Endothelial cell of umbilical vein (primary cell): ENCODE results near the gene WHRN. TPM values are rescaled to one million over a fixed set of nuclear protein-coding genes. Genes with fewer than 3 reads are reported as not detected.

Source experiments
- BruUV-seq: library from RNA; stranded (reverse); fragments of 400-500 nt; replicated peaks from 2 replicates; lab custom pipeline; 2021; lab: Mats Ljungman, UMichigan
- CTCF ChIA-PET: fragments of 300-600, 350-600 bp; sonication (Branson Sonifier 250); formaldehyde crosslinking; loops from one replicate; lab custom pipeline; 2021; ENCODE audit warnings: antibody characterized with exemption, inconsistent platforms; lab: Charles Lee
- POLR2A ChIA-PET: fragments of 300-600, 350-600 bp; sonication (Branson Sonifier 250); formaldehyde crosslinking; loops from one replicate; lab custom pipeline; 2021; ENCODE audit warnings: antibody characterized with exemption, inconsistent platforms; lab: Charles Lee
- DNase-seq: peaks from one replicate; pipeline ENCODE4 v3.0.0-alpha.2; 2011; ENCODE audit warnings: low read depth, low spot score
- FAIRE-seq: peaks from 2 replicates; lab custom pipeline; 2011; peaks lifted over from hg19 to GRCh38; lab: Jason Lieb, UNC
- H2AFZ ChIP-seq: 2 replicates; pipeline ENCODE4 v1.6.0; 2012; ENCODE audit warnings: low read depth, low read length, control low read depth, inconsistent platforms
- H3K27ac ChIP-seq: 2 replicates; pipeline ENCODE4 v1.5.1; 2011; ENCODE audit warnings: low read depth, mild to moderate bottlenecking, control low read depth, low read length, moderate library complexity; ENCODE audit not compliant: insufficient read depth
- H3K27me3 ChIP-seq, 2 experiments: 2 replicates each; pipeline versions ENCODE4 v1.6.0 to v1.6.1; 2011; ENCODE audit warnings: low read length in 2 of 2, mixed read lengths in 1 of 2; ENCODE audit not compliant: control insufficient read depth in 2 of 2, insufficient read depth in 2 of 2
- H3K36me3 ChIP-seq, 2 experiments: 2 replicates in 1 of 2; 3 replicates in 1 of 2; pipeline ENCODE4 v1.5.1; 2011; ENCODE audit warnings: low read length in 2 of 2, mild to moderate bottlenecking in 1 of 2, moderate library complexity in 1 of 2; ENCODE audit not compliant: control insufficient read depth in 2 of 2, insufficient read depth in 2 of 2; ENCODE audit errors: extremely low read depth in 1 of 2
- H3K4me1 ChIP-seq: 3 replicates; pipeline ENCODE4 v1.5.1; 2011; ENCODE audit warnings: mild to moderate bottlenecking, low read length; ENCODE audit not compliant: control insufficient read depth, insufficient read depth; ENCODE audit errors: extremely low read depth
- H3K4me2 ChIP-seq: 2 replicates; pipeline ENCODE4 v1.6.1; 2011; ENCODE audit warnings: low read length, control low read depth, mixed read lengths; ENCODE audit not compliant: insufficient read depth
- H3K4me3 ChIP-seq, 3 experiments: fragments of 200-600 bp in 1 of 3; sonication (generic), shearing (Covaris generic) in 1 of 3; replicated peaks in 1 of 3; 2 replicates each; pipeline ENCODE4 v1.5.1; 2011 to 2016; ENCODE audit warnings: control low read depth in 3 of 3, low read length in 3 of 3, mild to moderate bottlenecking in 2 of 3, inconsistent platforms in 1 of 3, low read depth in 1 of 3, moderate library complexity in 1 of 3; ENCODE audit not compliant: insufficient read depth in 1 of 3
- H3K79me2 ChIP-seq: 2 replicates; pipeline ENCODE4 v1.6.0; 2012; ENCODE audit warnings: low read length, inconsistent platforms; ENCODE audit not compliant: control insufficient read depth, insufficient read depth
- H3K9ac ChIP-seq: replicated peaks from 2 replicates; pipeline ENCODE3; 2011; ENCODE audit warnings: low read length, control low read depth; ENCODE audit not compliant: insufficient read depth; ENCODE audit errors: extremely low read depth
- H3K9me1 ChIP-seq: replicated peaks from 3 replicates; pipeline ENCODE4 v1.6.0; 2011; ENCODE audit warnings: mild to moderate bottlenecking, low read length; ENCODE audit not compliant: control insufficient read depth, insufficient read depth; ENCODE audit errors: extremely low read depth
- H3K9me3 ChIP-seq: replicated peaks from 2 replicates; pipeline ENCODE4 v1.5.1; 2012; ENCODE audit warnings: low read length, inconsistent platforms; ENCODE audit not compliant: control insufficient read depth, insufficient read depth
- H4K20me1 ChIP-seq: replicated peaks from 2 replicates; pipeline ENCODE3; 2011; ENCODE audit warnings: mild to moderate bottlenecking, low read length; ENCODE audit not compliant: control insufficient read depth, insufficient read depth; ENCODE audit errors: extremely low read depth
- EZH2 ChIP-seq: IDR thresholded peaks from 2 replicates; pipeline ENCODE4 v1.6.1; 2012; ENCODE audit warnings: borderline replicate concordance, low read depth, mild to moderate bottlenecking, moderate library complexity, low read length, inconsistent platforms; ENCODE audit not compliant: severe bottlenecking
- FOS ChIP-seq: IDR thresholded peaks from 2 replicates; pipeline ENCODE4 v1.6.1; 2011; ENCODE audit warnings: mild to moderate bottlenecking, low read length, moderate library complexity, borderline replicate concordance; ENCODE audit not compliant: insufficient read depth
- GATA2 ChIP-seq: IDR thresholded peaks from 2 replicates; pipeline ENCODE4 v1.7.0; 2011; ENCODE audit warnings: low read depth, mild to moderate bottlenecking, moderate library complexity, mixed read lengths, low read length; ENCODE audit not compliant: insufficient read length, insufficient read depth
- JUN ChIP-seq: IDR thresholded peaks from 2 replicates; pipeline ENCODE4 v1.6.1; 2011; ENCODE audit warnings: borderline replicate concordance, low read depth; ENCODE audit not compliant: insufficient read length, insufficient read depth
- MYC ChIP-seq: IDR thresholded peaks from one replicate; pipeline ENCODE4 v1.6.1; 2011; ENCODE audit warnings: mild to moderate bottlenecking, low read depth, low read length
- POLR2A ChIP-seq: IDR thresholded peaks from 2 replicates; pipeline ENCODE4 v1.6.1; 2012; ENCODE audit warnings: low read depth, mild to moderate bottlenecking, control low read depth, low read length
- POLR2AphosphoS5 ChIP-seq: IDR thresholded peaks from 2 replicates; pipeline ENCODE4 v1.6.1; 2012; ENCODE audit warnings: low read depth, mild to moderate bottlenecking, control low read depth, low read length, moderate library complexity; ENCODE audit not compliant: insufficient read depth
- dilution Hi-C: fragments of 300-500 bp; cut with MboI; formaldehyde crosslinking; loops from one replicate; pipeline ENCODE4 v1.15.0; 2019; ENCODE audit warnings: low sequenced_read_pairs; ENCODE audit not compliant: extremely low pct_ligation_motif_present
- intact Hi-C: fragments of 100-400 bp; cut with micrococcal nuclease; formaldehyde crosslinking; loops from one replicate; pipeline ENCODE4 v1.10.0; 2022
- polyA plus RNA-seq, 4 experiments: library from polyadenylated mRNA; depleted of rRNA in 3 of 4; stranded (reverse) in 3 of 4; unstranded in 1 of 4; fragments of >200 nt; gene quantifications; 2 replicates each; pipeline versions ENCODE4 v1.2.1 to v1.2.3, GENCODE V29; 2011 to 2012; ENCODE audit warnings: missing spikeins in 1 of 4
- total RNA-seq: library from RNA; stranded (reverse); gene quantifications from 2 replicates; pipeline ENCODE4 v1.2.3, GENCODE V29; 2021
- TF ChIP-seq, protein P1 (sequence below), 2 donors: IDR thresholded peaks; 1 replicate in 1 of 2; 2 replicates in 1 of 2; pipeline ENCODE4 v1.5.1; 2011; ENCODE audit warnings: low read length in 2 of 2, mild to moderate bottlenecking in 2 of 2, moderate library complexity in 2 of 2, control low read depth in 1 of 2, inconsistent platforms in 1 of 2, low read depth in 1 of 2; ENCODE audit not compliant: insufficient read depth in 1 of 2; ENCODE audit errors: extremely low read depth in 1 of 2
- TF ChIP-seq, protein P2 (sequence below): IDR thresholded peaks from 2 replicates; pipeline ENCODE4 v1.6.1; 2011; ENCODE audit not compliant: insufficient read depth, insufficient read length

The WHRN gene
- total and polyA plus RNA-seq, 2 donors (not counting 3 experiments of a cell fraction or from before 2014, with no cell fraction given) = 0.35 to 0.69 TPM

DNA sequence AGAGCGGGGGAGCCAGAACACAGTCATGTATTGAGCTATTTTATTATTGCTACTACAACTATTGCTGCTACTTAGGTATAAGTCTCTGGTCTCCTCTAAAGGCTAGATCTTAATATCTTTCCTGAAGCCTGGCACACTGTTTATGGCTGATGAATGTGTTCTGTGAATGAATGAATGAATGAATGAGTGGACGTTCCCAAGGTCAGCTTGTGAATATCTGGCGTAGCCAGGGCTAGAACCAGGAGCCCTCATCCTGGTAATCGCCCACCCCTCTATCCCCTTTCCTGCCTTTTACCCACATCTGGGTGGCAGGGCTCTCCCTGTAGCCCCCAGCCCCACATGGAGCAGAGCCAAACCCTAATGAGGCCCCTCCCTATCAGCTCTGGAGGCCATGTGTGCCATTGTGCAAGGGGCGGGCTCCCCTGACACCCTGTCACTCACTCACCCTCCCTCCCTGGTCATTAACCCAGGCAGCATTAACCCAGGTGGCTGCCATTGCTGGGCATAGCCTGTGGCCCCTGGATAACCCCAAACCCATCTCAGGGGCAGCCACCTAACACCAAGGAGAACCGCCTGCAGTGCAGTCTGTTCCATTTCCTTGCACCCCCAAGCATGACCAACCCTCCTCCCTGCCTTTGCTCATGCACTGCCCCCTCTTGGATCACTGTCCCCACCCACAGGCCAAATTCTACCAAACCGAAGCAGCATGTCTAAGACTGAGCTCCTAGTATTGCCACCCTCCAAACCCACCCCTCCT, 115.5 kb downstream of the WHRN start:
- BruUV-seq = no TSS peak
- Histone ChIP-seq H3K9me1 (no peaks in the 10 kb centered on the region), H3K9me3 (no peaks in the 10 kb centered on the region), H4K20me1 (no peaks in the 10 kb centered on the region), H3K79me2 (peaks cover 6% of the 10 kb centered on the region), H3K9ac (no peak overlapping the region), H3K27me3 (no peaks in the 10 kb centered on the region), H3K27ac (no peak overlapping the region), H3K36me3 (no peaks in the 10 kb centered on the region), H3K4me1 (peaks cover 31% of the 10 kb centered on the region), H3K4me3 (no peak overlapping the region), H2AFZ (no peak overlapping the region), H3K4me2 (no peak overlapping the region)
- intact Hi-C loops (loop anchor here (2.0 kb wide), 1 partner anchor 51 kb away; no protein-coding TSS in a partner anchor), dilution Hi-C loops (no loop called here)
- DNase-seq (no peak), FAIRE-seq (no peak)
- CTCF ChIA-PET = interaction anchor here (1.5 kb wide), 1 partner anchor 16 kb away, joined by 5 read pairs; no protein-coding TSS in a partner anchor
- POLR2A ChIA-PET = no interaction called here
- no peak for TF ChIP-seq FOS
- TF ChIP-seq, protein P1, sequence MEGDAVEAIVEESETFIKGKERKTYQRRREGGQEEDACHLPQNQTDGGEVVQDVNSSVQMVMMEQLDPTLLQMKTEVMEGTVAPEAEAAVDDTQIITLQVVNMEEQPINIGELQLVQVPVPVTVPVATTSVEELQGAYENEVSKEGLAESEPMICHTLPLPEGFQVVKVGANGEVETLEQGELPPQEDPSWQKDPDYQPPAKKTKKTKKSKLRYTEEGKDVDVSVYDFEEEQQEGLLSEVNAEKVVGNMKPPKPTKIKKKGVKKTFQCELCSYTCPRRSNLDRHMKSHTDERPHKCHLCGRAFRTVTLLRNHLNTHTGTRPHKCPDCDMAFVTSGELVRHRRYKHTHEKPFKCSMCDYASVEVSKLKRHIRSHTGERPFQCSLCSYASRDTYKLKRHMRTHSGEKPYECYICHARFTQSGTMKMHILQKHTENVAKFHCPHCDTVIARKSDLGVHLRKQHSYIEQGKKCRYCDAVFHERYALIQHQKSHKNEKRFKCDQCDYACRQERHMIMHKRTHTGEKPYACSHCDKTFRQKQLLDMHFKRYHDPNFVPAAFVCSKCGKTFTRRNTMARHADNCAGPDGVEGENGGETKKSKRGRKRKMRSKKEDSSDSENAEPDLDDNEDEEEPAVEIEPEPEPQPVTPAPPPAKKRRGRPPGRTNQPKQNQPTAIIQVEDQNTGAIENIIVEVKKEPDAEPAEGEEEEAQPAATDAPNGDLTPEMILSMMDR (IDR thresholded peaks at IDR 0.05; ENCODE audit: extremely low read depth in 1 of 2, insufficient read depth in 1 of 2, low read depth in 1 of 2, low read length in 2 of 2) = no peak
- no peak for TF ChIP-seq JUN
- TF ChIP-seq, protein P2, sequence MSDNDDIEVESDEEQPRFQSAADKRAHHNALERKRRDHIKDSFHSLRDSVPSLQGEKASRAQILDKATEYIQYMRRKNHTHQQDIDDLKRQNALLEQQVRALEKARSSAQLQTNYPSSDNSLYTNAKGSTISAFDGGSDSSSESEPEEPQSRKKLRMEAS = no peak
- no peak for TF ChIP-seq EZH2
- TF ChIP-seq GATA2 = no peak
- no peak for TF ChIP-seq MYC
- no peak for TF ChIP-seq POLR2AphosphoS5
- TF ChIP-seq POLR2A = no peak
